Measurements from ENCODE around the gene CEP95. TPM values are rescaled to one million over a fixed set of nuclear protein-coding genes. Genes with fewer than 3 reads are reported as not detected.

The CEP95 gene
- total RNA-seq, 5 donors from 2014 or later (not counting 1 experiment from before 2014, with no cell fraction given) = 77.0 to 168 (median 91.9) TPM

DNA sequence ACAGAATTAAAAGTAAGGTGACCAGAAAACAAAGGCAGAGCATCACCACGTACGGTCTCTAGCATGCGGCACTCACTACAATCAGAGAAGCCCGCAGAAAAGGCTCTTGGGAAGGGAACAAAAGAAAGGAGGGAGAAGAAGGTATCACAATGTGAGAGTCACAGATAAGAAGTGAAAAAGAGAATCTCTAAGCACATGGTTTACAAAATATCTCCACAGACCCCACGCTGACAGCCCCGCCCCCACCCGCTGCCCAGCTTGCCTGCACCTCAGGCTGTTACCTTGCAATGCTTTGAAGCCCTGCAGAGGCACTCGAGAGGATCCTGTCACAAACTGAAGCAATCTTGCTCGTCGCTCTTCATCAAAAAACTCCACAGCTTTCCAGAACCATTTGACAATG lies 40.5 kb downstream of the CEP95 start:
- ChIA-PET CTCF (no interaction called here), POLR2A (interaction anchor here in 1 of 2 donors (0.5 to 0.9 kb wide), 4 partner anchors 8 to 767 kb away, joined by 3 to 4 read pairs (median 3); no protein-coding TSS in a partner anchor)
- Histone ChIP-seq H3K27me3 (replicated peaks in 1 of 2; ENCODE audit: control insufficient read depth in 2 of 2, extremely low read depth in 1 of 2, insufficient read depth in 2 of 2, low read length in 1 of 2) (no peaks in the 10 kb centered on the region), H3K9me3 (no peaks in the 10 kb centered on the region), H3K4me3 (ENCODE audit: control insufficient read depth in 1 of 2, extremely low read depth in 1 of 2, low read length in 1 of 2) (no peak overlapping the region), H3K4me1 (ENCODE audit: control insufficient read depth in 1 of 2, extremely low read depth in 1 of 2, insufficient read depth in 2 of 2, low read length in 2 of 2) (no peaks in the 10 kb centered on the region), H3K27ac (ENCODE audit: low read length) (no peak overlapping the region), H3K36me3 (ENCODE audit: control insufficient read depth in 2 of 2, extremely low read depth in 1 of 2, insufficient read depth in 1 of 2, low read length in 1 of 2) (peaks cover 5 to 66% of the 10 kb centered on the region in 2 donors)
- no peaks in the 10 kb centered on the region for H3K4me1 Mint-ChIP-seq
- no peaks in the 10 kb centered on the region for H3K27me3 Mint-ChIP-seq
- no peak overlapping the region for H3K4me3 Mint-ChIP-seq
- no peak for ATAC-seq (replicated peaks in 1 of 4)
- 96% methylated on average over 5 of the region's 10 CpGs for WGBS (ENCODE audit: insufficient coverage)
- no peaks in the 10 kb centered on the region for H3K9me3 Mint-ChIP-seq
- H3K36me3 Mint-ChIP-seq = peaks cover 44% of the 10 kb centered on the region
- no peak overlapping the region for H3K27ac Mint-ChIP-seq
- no peak for DNase-seq

GRCh38 chr17:64551461-64551860 lies 44.7 kb downstream of the CEP95 start:
- ATAC-seq (replicated peaks in 1 of 4) (no peak), DNase-seq (no peak)
- ChIA-PET CTCF (no interaction called here), POLR2A (no interaction called here)
- Histone ChIP-seq H3K9me3 (no peaks in the 10 kb centered on the region), H3K4me3 (ENCODE audit: control insufficient read depth in 1 of 2, extremely low read depth in 1 of 2, low read length in 1 of 2) (no peak overlapping the region), H3K27ac (ENCODE audit: low read length) (no peak overlapping the region), H3K36me3 (ENCODE audit: control insufficient read depth in 2 of 2, extremely low read depth in 1 of 2, insufficient read depth in 1 of 2, low read length in 1 of 2) (peaks cover 5 to 68% of the 10 kb centered on the region in 2 donors), H3K27me3 (replicated peaks in 1 of 2; ENCODE audit: control insufficient read depth in 2 of 2, extremely low read depth in 1 of 2, insufficient read depth in 2 of 2, low read length in 1 of 2) (no peaks in the 10 kb centered on the region), H3K4me1 (ENCODE audit: control insufficient read depth in 1 of 2, extremely low read depth in 1 of 2, insufficient read depth in 2 of 2, low read length in 2 of 2) (no peaks in the 10 kb centered on the region)
- H3K4me1 Mint-ChIP-seq = no peaks in the 10 kb centered on the region
- no peaks in the 10 kb centered on the region for H3K9me3 Mint-ChIP-seq
- H3K4me3 Mint-ChIP-seq = no peak overlapping the region
- no CpG with 5 or more reads among the region's 5 CpGs for WGBS (ENCODE audit: insufficient coverage)
- peaks cover 42% of the 10 kb centered on the region for H3K36me3 Mint-ChIP-seq
- peak overlapping the region in 1 of 2 donors; percentile 24 for H3K27ac Mint-ChIP-seq
- H3K27me3 Mint-ChIP-seq = no peaks in the 10 kb centered on the region

GRCh38 chr17:64554028-64554637 lies 47.4 kb downstream of the CEP95 start:
- POLR2A ChIA-PET = no interaction called here
- peaks cover under 1 to 60% of the 10 kb centered on the region in 2 donors for H3K36me3 ChIP-seq (ENCODE audit: control insufficient read depth in 2 of 2, extremely low read depth in 1 of 2, insufficient read depth in 1 of 2, low read length in 1 of 2)
- no peak overlapping the region for H3K27ac Mint-ChIP-seq

GRCh38 chr17:64555281-64555680 lies 48.5 kb downstream of the CEP95 start:
- H3K27ac ChIP-seq (ENCODE audit: low read length) = no peak overlapping the region
- H3K27me3 ChIP-seq (replicated peaks in 1 of 2; ENCODE audit: control insufficient read depth in 2 of 2, extremely low read depth in 1 of 2, insufficient read depth in 2 of 2, low read length in 1 of 2) = no peaks in the 10 kb centered on the region
- ATAC-seq (replicated peaks in 1 of 4) = no peak
- Mint-ChIP-seq H3K4me1 (no peaks in the 10 kb centered on the region), H3K36me3 (peaks cover 36% of the 10 kb centered on the region), H3K27me3 (no peaks in the 10 kb centered on the region), H3K4me3 (no peak overlapping the region), H3K9me3 (no peaks in the 10 kb centered on the region), H3K27ac (peak overlapping the region in 1 of 2 donors; percentile 39)
- no peak for DNase-seq
- no peak overlapping the region for H3K4me3 ChIP-seq (ENCODE audit: control insufficient read depth in 1 of 2, extremely low read depth in 1 of 2, low read length in 1 of 2)
- H3K9me3 ChIP-seq = no peaks in the 10 kb centered on the region
- H3K4me1 ChIP-seq (ENCODE audit: control insufficient read depth in 1 of 2, extremely low read depth in 1 of 2, insufficient read depth in 2 of 2, low read length in 2 of 2) = no peaks in the 10 kb centered on the region
- H3K36me3 ChIP-seq (ENCODE audit: control insufficient read depth in 2 of 2, extremely low read depth in 1 of 2, insufficient read depth in 1 of 2, low read length in 1 of 2) = peaks cover 7 to 66% of the 10 kb centered on the region in 2 donors
- ChIA-PET CTCF (no interaction called here), POLR2A (no interaction called here)
- WGBS (ENCODE audit: insufficient coverage) = no CpG with 5 or more reads among the region's 4 CpGs

More at GRCh38 chr17:64554028-64554637, 47.4 kb downstream of the CEP95 start:
- no peak overlapping the region for H3K4me3 Mint-ChIP-seq
- CTCF ChIA-PET = interaction anchor here in 1 of 2 donors (0.6 kb wide), 1 partner anchor 10 kb away, joined by 3 read pairs; no protein-coding TSS in a partner anchor
- H3K36me3 Mint-ChIP-seq = peaks cover 42% of the 10 kb centered on the region
- no peaks in the 10 kb centered on the region for H3K4me1 Mint-ChIP-seq
- no peaks in the 10 kb centered on the region for H3K27me3 Mint-ChIP-seq
- ATAC-seq (replicated peaks in 1 of 4) (no peak), DNase-seq (no peak)
- no peaks in the 10 kb centered on the region for H3K4me1 ChIP-seq (ENCODE audit: control insufficient read depth in 1 of 2, extremely low read depth in 1 of 2, insufficient read depth in 2 of 2, low read length in 2 of 2)
- no peaks in the 10 kb centered on the region for H3K27me3 ChIP-seq (replicated peaks in 1 of 2; ENCODE audit: control insufficient read depth in 2 of 2, extremely low read depth in 1 of 2, insufficient read depth in 2 of 2, low read length in 1 of 2)
- H3K4me3 ChIP-seq (ENCODE audit: control insufficient read depth in 1 of 2, extremely low read depth in 1 of 2, low read length in 1 of 2) = no peak overlapping the region
- no peaks in the 10 kb centered on the region for H3K9me3 ChIP-seq
- H3K9me3 Mint-ChIP-seq = no peaks in the 10 kb centered on the region
- no peak overlapping the region for H3K27ac ChIP-seq (ENCODE audit: low read length)

- no peak overlapping the region for H3K27ac ChIP-seq (ENCODE audit: low read length)
- H3K9me3 ChIP-seq = no peaks in the 10 kb centered on the region
- CTCF ChIA-PET = interaction anchor here in 1 of 2 donors (0.6 kb wide), 1 partner anchor 13 kb away, joined by 3 read pairs; no protein-coding TSS in a partner anchor
- Mint-ChIP-seq H3K4me1 (no peaks in the 10 kb centered on the region), H3K36me3 (peaks cover 36% of the 10 kb centered on the region), H3K4me3 (no peak overlapping the region), H3K27ac (peak overlapping the region in 1 of 2 donors; percentile 62), H3K9me3 (no peaks in the 10 kb centered on the region), H3K27me3 (no peaks in the 10 kb centered on the region)
- DNase-seq = no peak
- H3K4me3 ChIP-seq (ENCODE audit: control insufficient read depth in 1 of 2, extremely low read depth in 1 of 2, low read length in 1 of 2) = no peak overlapping the region
- H3K36me3 ChIP-seq (ENCODE audit: control insufficient read depth in 2 of 2, extremely low read depth in 1 of 2, insufficient read depth in 1 of 2, low read length in 1 of 2) = peaks cover 18 to 48% of the 10 kb centered on the region in 2 donors
- no peaks in the 10 kb centered on the region for H3K4me1 ChIP-seq (ENCODE audit: control insufficient read depth in 1 of 2, extremely low read depth in 1 of 2, insufficient read depth in 2 of 2, low read length in 2 of 2)
- H3K27me3 ChIP-seq (replicated peaks in 1 of 2; ENCODE audit: control insufficient read depth in 2 of 2, extremely low read depth in 1 of 2, insufficient read depth in 2 of 2, low read length in 1 of 2) = no peaks in the 10 kb centered on the region
- no peak for ATAC-seq (replicated peaks in 1 of 4)
- no CpG with 5 or more reads among the region's 1 CpG for WGBS (ENCODE audit: insufficient coverage)
- POLR2A ChIA-PET = no interaction called here
Measured at GRCh38 chr17:64564098-64564497, 57.3 kb downstream of the CEP95 start.

DNA sequence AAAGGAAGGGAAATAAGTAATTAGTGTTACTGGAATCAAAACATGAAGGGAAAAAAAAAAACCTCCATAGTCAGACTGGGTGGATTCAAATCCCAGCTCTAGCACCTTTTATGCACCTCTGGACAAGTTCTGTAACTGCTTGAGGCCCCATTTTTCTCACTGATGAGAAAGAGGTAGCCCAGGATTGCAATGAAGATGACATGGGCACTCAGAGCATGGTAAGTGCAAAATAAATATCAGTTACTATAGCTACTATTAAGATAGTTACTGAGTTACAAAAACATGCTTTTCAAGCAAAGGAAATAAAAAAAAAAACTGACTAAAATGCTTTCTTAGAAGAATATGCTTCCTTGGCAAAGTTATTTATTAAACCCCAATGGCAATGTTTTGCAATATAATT lies 58.8 kb downstream of the CEP95 start:
- DNase-seq = no peak
- Histone ChIP-seq H3K27ac (ENCODE audit: low read length) (no peak overlapping the region), H3K4me1 (ENCODE audit: control insufficient read depth in 1 of 2, extremely low read depth in 1 of 2, insufficient read depth in 2 of 2, low read length in 2 of 2) (no peaks in the 10 kb centered on the region), H3K27me3 (replicated peaks in 1 of 2; ENCODE audit: control insufficient read depth in 2 of 2, extremely low read depth in 1 of 2, insufficient read depth in 2 of 2, low read length in 1 of 2) (no peaks in the 10 kb centered on the region), H3K36me3 (ENCODE audit: control insufficient read depth in 2 of 2, extremely low read depth in 1 of 2, insufficient read depth in 1 of 2, low read length in 1 of 2) (peaks cover 11 to 47% of the 10 kb centered on the region in 2 donors), H3K9me3 (no peaks in the 10 kb centered on the region), H3K4me3 (ENCODE audit: control insufficient read depth in 1 of 2, extremely low read depth in 1 of 2, low read length in 1 of 2) (no peak overlapping the region)
- Mint-ChIP-seq H3K4me1 (no peaks in the 10 kb centered on the region), H3K9me3 (no peaks in the 10 kb centered on the region), H3K27ac (no peak overlapping the region), H3K27me3 (no peaks in the 10 kb centered on the region), H3K36me3 (peaks cover 33% of the 10 kb centered on the region), H3K4me3 (no peak overlapping the region)
- ChIA-PET CTCF (no interaction called here), POLR2A (no interaction called here)
- no peak for ATAC-seq (replicated peaks in 1 of 4)

Measured in T-cell (primary cell).